Endothelial cell of umbilical vein (primary cell): ENCODE results near the gene MCF2L.

Experiments
- CTCF ChIP-seq, 2 donors: IDR thresholded peaks; 1 replicate in 1 of 2; 2 replicates in 1 of 2; pipeline ENCODE4 v1.5.1; 2011; ENCODE audit warnings: low read length in 2 of 2, mild to moderate bottlenecking in 2 of 2, moderate library complexity in 2 of 2, control low read depth in 1 of 2, inconsistent platforms in 1 of 2, low read depth in 1 of 2; ENCODE audit not compliant: insufficient read depth in 1 of 2; ENCODE audit errors: extremely low read depth in 1 of 2
- FOS ChIP-seq: IDR thresholded peaks from 2 replicates; pipeline ENCODE4 v1.6.1; 2011; ENCODE audit warnings: mild to moderate bottlenecking, low read length, moderate library complexity, borderline replicate concordance; ENCODE audit not compliant: insufficient read depth

DNA sequence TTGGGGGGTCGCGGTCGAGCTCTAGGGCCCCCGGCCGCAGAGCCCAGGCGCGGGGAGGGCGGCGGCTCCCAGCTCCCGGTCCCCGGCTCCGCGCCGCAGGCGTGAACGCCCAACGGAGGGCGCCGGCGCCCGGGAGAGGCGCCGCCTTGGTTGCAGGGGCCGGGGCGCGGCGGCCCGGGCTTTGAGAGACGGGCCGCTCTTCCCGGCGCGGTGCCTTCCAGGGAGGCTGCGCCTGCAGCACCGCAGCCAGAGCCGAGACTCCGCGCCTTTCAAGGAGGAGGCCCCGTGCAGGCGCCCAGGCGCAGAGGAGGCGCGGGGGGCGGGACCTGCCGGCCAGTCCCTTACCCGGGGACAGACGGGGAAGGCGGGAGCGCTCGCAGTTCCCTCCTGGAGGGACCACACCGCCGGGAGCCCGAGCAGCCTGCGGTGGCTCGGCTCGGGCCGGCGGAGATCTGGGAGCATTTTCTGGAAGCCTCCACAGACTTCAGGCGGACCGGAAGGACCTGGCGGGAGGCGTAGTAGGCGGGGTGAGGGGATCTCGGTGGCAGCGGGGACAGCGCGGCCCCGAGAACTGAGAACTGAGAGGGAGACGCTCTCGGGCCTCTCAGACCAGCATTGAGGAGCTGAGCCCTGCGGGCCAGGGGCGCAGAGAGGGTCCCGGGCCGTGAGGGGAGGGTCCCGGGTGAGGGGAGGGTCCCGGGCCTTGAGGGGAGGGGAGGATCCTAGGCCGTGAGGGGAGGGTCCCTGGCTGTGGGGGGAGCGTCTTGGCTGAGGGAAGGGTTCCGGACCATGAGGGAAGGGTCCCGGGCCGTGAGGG is 25.5 kb upstream of the MCF2L start:
- no peak for TF ChIP-seq CTCF (IDR thresholded peaks at IDR 0.05; ENCODE audit: extremely low read depth in 1 of 2, insufficient read depth in 1 of 2, low read depth in 1 of 2, low read length in 2 of 2)
- no peak for TF ChIP-seq FOS
